ENCODE results near the gene MEIS2. TPM values are rescaled to one million over a fixed set of nuclear protein-coding genes. Genes with fewer than 3 reads are reported as not detected.

MEIS2 gene
- total RNA-seq, 2 experiments from 2014 or later, result not detected

DNA sequence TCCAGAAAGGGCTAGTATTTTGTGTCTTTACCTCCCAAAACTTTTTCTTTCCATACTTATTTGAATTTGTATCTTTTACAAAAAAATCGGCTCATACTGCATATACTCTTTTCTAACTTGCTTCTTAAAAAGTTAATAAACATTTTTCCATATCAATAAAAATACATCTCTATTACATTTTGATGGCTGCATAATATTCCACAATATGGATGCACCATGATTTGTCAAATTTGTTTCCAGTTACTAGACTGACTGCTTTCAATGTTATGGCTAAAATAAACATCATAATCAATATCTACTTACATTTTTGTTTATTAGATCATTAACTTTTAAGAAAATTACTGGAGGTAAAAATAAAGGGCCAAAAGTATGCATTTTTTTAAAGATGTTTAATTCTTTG lies 121.7 kb downstream of the MEIS2 start:
- POLR2A ChIA-PET, result no interaction called here
- CTCF ChIA-PET, result no interaction called here

DNA sequence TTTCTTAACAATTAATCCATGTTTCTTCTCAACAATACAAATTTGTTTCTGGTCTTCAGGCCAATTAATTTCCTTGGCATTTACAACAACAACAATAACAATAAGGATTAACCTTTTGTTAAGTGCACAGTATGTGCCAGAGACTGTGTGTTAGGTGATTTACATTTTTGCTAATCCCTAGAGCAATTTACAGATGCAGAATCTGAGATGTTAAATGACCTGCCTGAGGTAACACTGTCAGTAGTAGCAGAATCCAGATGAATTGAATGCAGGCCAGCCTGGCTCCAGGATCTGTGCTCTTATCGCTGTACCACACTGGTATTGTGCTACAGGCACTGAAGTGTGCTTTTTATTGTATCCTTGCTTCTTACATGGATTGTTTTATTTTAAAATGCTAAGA lies 122.2 kb downstream of the MEIS2 start:
- ChIA-PET POLR2A (no interaction called here), CTCF (no interaction called here)

DNA sequence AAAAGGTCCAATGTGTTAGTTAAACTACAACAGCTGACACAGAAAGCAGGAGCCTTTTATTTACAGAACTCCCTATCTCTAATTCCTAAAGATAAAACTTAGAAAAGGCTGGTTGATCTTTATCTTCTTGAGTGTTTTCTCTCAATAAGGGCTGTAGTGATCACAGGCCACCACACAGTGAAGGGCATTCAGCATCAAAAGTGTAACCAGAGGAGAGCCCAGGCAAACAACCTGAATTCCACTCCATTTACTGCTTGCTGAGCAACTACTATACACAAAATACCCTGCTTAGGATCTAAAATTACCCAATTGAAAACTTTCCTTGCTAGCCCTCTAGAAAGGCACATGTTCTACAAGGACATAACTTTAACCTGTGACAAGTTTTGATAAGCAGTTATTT lies 122.7 kb downstream of the MEIS2 start:
- POLR2A ChIA-PET, result no interaction called here
- CTCF ChIA-PET, result no interaction called here

- ChIA-PET POLR2A (no interaction called here), CTCF (no interaction called here)
Measured at GRCh38 chr15:36972704-36973103, 127.6 kb downstream of the MEIS2 start.

DNA sequence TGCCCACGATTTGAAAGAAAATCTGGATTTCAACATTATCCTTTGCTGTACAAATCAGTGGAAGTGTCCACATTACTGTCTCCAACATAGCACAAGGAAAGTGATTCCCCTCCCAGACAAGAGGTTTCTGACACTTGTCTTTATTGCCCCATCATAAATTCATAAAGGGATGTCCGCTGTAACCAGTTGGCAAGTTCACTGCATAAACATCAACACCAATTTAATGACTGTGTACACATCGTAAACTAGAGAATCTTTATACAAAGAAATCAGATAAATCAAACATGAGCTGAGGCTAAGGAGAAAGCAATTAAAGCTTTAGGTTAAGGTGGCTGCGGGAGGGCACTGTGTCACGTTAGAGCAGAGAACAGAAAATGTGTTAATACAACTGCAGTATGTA lies 129.8 kb downstream of the MEIS2 start:
- ChIA-PET CTCF (no interaction called here), POLR2A (no interaction called here)

DNA sequence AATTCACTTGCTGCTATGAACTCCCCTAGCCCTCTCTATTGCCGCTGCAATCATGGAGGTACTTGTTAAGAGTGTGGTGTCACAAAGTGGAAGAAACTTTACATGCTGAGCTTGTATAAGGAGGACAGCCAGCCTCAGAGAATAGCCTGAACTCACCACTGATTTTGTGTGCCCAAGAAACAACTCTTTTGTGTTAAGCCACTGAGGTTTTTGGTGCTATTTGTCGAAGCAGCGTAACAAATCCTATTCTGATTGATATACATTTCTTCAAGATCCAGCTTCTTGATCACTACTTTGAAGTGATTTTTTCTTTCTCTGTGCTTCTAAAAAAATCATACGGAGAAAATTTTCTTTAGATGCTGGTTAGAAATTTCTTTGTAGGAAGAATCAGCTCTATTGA lies 132.4 kb downstream of the MEIS2 start:
- POLR2A ChIA-PET, result no interaction called here
- CTCF ChIA-PET, result no interaction called here

DNA sequence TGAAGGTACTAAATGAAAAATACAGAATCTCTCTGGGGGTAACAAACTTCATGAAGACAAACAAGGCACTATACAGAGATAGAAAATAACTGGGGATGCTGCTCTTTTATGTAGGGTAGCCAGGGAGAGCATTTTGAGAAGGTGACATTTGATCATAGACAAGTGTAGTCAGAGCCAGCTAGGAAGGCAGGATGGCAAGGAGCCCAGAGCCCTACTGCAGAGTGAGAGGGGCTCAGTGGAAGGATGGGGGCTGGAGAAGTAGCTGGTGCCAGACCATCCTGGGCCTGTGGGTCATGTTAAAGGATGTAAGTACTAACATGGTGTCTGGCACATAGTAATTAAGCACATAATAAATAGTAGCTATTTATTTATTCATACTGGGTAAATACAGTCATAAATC lies 133.6 kb downstream of the MEIS2 start:
- ChIA-PET POLR2A (no interaction called here), CTCF (no interaction called here)

GRCh38 chr15:36965570-36966342 lies 134.6 kb downstream of the MEIS2 start:
- ChIA-PET POLR2A (interaction anchor here (0.6 kb wide), 1 partner anchor 45 kb away, joined by 3 read pairs; no protein-coding TSS in a partner anchor), CTCF (no interaction called here)

DNA sequence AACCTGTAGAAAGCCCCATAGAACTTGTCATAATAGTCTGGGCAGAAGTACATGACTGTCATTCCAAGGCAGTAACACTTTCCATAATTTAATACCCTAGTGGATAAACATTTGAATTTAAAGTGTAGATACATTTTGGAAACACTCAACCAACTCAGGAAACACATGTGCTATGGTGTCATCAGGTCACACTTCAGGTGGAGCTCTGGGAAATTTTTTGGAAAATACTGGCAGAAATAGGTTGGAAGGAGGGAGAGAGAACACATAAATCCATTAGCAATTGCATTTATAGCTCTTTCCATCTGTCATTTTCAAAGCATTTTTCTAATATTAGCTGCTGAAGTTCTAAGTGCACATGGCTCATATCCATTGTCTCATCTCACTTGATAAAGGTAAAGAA lies 135.7 kb downstream of the MEIS2 start:
- CTCF ChIA-PET, result no interaction called here

GRCh38 chr15:36961956-36962355 lies 138.4 kb downstream of the MEIS2 start:
- POLR2A ChIA-PET, result no interaction called here
- CTCF ChIA-PET, result no interaction called here

More for the DNA sequence above, 135.7 kb downstream of the MEIS2 start:
- POLR2A ChIA-PET, result no interaction called here

DNA sequence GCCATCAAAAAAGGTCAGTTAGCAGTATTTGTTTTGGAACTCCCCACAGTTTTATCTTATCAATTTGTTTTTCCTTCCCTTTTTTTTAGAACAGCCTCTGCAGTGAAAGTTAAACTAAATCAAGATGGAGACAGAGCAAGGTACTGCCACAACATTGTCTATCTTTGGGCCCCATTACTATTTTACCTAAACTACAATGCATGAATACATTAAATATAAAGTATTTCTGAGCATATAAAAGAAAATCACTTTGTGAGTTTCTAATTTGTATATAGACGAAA lies 139.5 kb downstream of the MEIS2 start:
- ChIA-PET POLR2A (no interaction called here), CTCF (no interaction called here)

DNA sequence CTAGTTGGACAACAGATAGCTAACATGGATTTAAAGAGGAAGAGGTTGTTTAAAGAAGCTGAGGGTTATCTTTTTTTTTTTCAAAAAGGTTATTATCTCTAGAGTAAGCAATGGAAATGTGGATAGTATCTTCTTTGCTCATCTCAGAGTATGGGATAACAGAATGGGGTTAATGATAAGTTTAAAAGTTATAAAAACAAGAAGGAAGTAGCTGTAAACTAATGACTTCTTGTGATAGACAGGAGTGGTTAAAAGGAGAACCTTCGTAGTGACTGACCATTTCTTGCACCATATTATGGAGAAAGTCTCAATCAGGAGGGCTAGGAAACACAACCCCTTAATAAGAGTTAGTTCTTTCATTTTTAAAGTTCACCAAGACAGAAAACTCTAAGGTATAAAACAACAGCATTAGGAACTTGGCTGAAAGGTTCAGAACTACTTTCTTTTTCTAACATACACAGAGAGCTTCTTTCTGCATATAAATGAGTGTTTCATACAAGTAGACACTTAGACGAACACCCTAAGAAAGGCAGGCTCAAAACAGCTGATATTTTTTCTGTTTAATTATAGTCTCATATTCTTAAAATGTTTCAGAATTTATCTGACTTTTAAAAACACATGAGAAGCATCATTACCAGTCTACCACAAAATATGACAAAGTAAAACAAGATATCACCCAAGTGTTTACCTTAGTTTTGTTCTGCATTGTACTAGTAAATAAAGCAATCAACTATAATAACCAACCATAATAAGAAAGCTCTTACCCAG lies 140.0 kb downstream of the MEIS2 start:
- POLR2A ChIA-PET, result no interaction called here
- CTCF ChIA-PET, result no interaction called here

GRCh38 chr15:36959746-36960145 lies 140.6 kb downstream of the MEIS2 start:
- ChIA-PET POLR2A (no interaction called here), CTCF (no interaction called here)

DNA sequence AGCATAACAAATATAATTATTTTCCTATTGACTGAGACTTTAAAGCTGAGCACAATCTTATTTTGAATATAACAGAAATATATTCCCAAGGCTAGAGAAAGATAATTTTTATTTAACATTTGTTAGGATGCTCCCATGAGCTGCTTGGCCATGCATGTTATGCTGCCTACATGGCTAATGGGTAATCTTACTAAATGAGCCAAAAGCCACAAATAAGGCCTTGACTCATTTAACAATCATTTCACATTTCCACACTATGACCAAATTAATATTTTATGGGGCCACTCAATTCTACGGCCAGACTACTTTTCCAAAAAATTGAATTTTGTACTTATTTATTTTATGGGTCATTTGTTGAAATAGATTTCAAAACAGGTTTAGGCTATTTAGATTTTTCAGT lies 141.7 kb downstream of the MEIS2 start:
- POLR2A ChIA-PET, result no interaction called here
- CTCF ChIA-PET, result no interaction called here

DNA sequence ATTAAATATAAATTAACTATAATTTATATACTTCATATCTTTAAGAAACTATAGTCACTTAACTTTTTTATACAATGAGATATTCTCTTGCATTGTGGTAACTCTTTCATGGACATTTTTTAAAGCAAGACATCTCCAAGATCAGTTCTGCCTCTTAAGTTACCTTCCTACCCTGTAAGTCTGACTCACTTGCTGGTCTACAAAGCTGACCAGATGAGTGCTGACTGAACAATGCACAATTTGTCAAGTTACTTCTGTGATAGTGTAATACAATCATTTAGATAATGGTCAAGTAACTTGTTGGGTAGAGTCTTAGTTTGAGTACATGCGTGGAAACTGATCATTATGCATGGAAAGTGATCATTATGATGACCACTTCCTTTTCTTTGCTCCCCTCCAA lies 145.9 kb downstream of the MEIS2 start:
- CTCF ChIA-PET, result no interaction called here
- POLR2A ChIA-PET, result no interaction called here

GRCh38 chr15:36953346-36953745 lies 147.0 kb downstream of the MEIS2 start:
- CTCF ChIA-PET, result no interaction called here
- POLR2A ChIA-PET, result no interaction called here

DNA sequence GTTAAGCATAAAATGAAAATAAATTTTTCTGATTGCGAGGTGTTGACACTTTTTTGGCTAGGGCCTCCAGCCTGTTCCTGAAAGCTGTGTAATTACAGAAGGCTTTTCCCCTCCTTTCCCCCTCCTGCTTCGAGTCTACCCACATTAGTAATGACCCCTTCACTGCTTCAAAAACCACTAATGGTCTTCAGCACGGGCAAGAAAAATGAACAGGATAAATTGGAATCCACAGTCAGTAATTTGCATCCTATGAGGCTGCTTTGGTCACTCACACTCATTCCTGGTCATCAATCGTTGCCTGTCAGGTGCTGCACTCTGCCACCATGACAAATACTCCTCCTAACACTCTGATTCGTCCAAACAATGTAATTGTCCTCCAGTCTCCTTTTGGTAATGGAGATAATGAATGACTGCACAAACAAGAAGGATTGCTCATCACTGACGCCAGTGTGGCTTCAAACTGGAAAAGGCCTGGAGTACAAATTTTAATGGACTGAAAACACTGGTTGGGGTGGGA lies 148.6 kb downstream of the MEIS2 start:
- CTCF ChIA-PET, result no interaction called here

GRCh38 chr15:36950371-36950770 lies 150.0 kb downstream of the MEIS2 start:
- CTCF ChIA-PET, result no interaction called here
- POLR2A ChIA-PET, result no interaction called here

More for the DNA sequence above, 148.6 kb downstream of the MEIS2 start:
- POLR2A ChIA-PET, result no interaction called here

DNA sequence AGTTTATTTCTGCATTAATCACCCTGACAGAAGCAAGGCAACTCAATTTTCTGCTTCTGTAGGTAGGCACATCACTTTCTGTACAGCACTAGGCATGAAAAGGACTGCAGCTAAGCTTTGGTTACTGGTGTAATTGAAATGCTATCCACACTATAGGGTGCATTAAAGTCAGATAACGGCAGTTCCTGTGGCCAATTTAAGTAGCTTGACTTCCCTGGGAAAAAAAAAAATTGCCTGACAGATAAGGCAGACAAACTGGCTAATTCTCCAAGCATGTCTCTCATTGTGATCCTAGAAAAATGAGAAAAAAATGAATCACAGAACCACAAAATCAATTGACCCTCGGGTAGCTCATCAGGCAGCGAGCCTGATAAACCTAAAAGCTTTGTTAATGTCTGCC lies 151.4 kb downstream of the MEIS2 start:
- ChIA-PET CTCF (no interaction called here), POLR2A (no interaction called here)

- ChIA-PET POLR2A (no interaction called here), CTCF (no interaction called here)
Measured at GRCh38 chr15:36947035-36947719, 153.2 kb downstream of the MEIS2 start.

DNA sequence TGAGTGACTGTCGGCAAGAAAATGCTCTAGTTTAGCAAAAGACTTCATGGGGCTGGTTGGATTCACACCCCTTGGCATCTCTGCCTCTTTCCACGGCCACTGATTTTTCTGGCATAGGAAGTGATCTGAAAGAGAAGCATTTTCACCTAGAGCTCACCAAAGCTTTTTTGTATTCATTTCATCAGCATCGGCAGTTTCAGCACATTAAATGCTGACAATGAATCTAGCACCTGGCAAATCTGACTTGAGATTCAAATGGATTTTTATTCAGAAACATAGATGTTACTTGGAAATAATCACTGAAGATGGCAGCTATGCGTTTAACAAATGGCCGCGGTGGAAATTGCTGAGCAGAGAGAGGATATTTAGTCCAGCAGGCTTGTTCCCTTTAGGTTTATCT lies 155.9 kb downstream of the MEIS2 start:
- CTCF ChIA-PET, result no interaction called here
- POLR2A ChIA-PET, result no interaction called here

Data from activated CD8-positive, alpha-beta memory T cell treated with anti-CD3 and anti-CD28 coated beads for 36 hours (primary cell).